Measurements from ENCODE around the gene TPO. TPM values are rescaled to one million over a fixed set of nuclear protein-coding genes. Genes with fewer than 3 reads are reported as not detected.
A peak's percentile ranks its signal among the peaks of the same experiment; 100 is the strongest.

Gene TPO
- total RNA-seq, 1 donor from 2014 or later: 52.5 TPM

DNA sequence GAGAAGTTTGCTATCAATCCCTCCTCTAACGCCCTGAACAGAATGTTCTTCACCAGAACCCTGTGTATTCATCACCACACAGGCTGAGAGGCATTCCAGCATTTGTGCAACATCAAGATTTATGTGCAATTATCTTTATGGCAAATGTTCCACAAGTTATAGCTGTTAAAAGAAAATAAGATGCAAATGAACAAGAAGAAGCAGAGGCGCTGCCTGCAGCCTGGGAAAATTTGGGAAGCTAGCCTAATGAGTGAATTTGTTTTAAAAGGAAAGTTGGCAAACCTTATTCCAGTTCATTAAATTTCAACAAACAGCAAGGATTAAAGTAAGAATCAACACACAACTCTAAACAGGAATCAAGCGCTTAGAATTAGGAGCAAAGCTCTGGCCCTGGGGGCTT lies 5.3 kb downstream of the TPO start:
- H3K36me3 ChIP-seq: no peaks in the 10 kb centered on the region
- intact Hi-C loops (cut with DNase I): no loop called here

DNA sequence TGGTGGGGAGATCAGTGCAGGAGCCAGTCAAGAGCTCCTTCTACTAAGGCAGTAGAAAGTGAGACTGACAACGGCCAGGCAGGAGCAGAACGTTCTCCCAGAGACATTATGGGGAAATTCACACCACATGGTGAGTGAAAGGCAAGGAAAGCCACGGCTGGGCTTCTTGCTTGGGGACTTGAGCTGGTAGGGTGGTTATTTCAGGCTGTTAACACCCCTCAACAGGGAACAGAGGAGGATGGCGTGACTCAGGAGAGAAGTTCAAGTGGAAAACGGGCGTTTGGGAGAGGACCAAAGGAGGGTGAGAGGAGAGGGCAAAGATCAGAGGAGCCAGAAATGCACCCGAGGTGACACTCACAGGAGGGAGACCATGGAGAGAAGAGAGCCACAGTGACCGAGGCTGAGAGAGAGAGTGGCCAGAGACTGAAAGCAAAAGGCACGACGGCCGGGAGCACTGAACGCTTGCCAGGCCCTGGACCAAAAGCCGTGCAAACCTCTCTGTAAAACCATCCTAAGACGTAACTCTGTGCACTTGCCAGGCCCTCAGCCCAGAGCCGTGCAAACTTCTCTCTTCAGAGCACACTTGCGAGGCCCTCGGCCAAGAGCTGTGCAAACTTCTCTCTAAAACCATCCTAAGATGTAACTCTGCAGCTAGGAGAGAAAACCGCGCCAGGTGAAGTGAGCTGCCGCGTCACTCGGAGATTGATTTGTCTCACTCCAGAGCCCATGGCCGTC lies 7.7 kb downstream of the TPO start:
- no peaks in the 10 kb centered on the region for H3K9me3 ChIP-seq
- H3K4me1 ChIP-seq: no peaks in the 10 kb centered on the region
- H3K4me3 ChIP-seq: no peak overlapping the region
- intact Hi-C loops (cut with DNase I): no loop called here
- TF ChIP-seq, protein P1, sequence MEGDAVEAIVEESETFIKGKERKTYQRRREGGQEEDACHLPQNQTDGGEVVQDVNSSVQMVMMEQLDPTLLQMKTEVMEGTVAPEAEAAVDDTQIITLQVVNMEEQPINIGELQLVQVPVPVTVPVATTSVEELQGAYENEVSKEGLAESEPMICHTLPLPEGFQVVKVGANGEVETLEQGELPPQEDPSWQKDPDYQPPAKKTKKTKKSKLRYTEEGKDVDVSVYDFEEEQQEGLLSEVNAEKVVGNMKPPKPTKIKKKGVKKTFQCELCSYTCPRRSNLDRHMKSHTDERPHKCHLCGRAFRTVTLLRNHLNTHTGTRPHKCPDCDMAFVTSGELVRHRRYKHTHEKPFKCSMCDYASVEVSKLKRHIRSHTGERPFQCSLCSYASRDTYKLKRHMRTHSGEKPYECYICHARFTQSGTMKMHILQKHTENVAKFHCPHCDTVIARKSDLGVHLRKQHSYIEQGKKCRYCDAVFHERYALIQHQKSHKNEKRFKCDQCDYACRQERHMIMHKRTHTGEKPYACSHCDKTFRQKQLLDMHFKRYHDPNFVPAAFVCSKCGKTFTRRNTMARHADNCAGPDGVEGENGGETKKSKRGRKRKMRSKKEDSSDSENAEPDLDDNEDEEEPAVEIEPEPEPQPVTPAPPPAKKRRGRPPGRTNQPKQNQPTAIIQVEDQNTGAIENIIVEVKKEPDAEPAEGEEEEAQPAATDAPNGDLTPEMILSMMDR (IDR thresholded peaks at IDR 0.05): no peak
- H3K27ac ChIP-seq: no peak overlapping the region
- no peaks in the 10 kb centered on the region for H3K36me3 ChIP-seq
- no peaks in the 10 kb centered on the region for H3K27me3 ChIP-seq
- peak in 1 of 2 donors; percentile 50 for DNase-seq (ENCODE audit: low spot score in 2 of 2)

More for the DNA sequence above, 5.3 kb downstream of the TPO start:
- no peaks in the 10 kb centered on the region for H3K4me1 ChIP-seq
- no peak overlapping the region for H3K4me3 ChIP-seq
- TF ChIP-seq, protein P1 (IDR thresholded peaks at IDR 0.05): no peak
- H3K27me3 ChIP-seq: no peaks in the 10 kb centered on the region
- no peaks in the 10 kb centered on the region for H3K9me3 ChIP-seq
- DNase-seq (ENCODE audit: low spot score in 2 of 2): no peak
- H3K27ac ChIP-seq: no peak overlapping the region

DNA sequence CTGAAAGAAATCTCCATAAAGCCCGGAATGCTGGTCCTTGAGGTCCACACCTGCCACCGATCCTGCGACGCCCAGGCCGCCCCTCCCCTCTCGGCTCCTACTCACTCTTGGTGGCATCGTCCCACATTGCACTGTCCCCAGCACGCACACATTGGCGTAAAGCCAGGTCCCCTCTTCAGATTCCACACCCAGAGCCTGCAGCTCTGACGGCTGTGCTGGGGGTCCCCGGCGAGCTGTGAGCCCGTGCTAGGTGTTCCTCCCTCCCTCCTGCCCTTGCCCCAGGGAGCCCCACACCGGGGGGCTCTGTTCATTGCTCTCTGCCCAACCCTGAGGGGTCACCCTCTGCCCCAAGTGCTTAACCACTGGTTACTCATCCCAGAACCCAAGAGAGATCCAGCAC lies 8.5 kb downstream of the TPO start:
- no peak overlapping the region for H3K4me3 ChIP-seq
- intact Hi-C loops (cut with DNase I): no loop called here
- no peaks in the 10 kb centered on the region for H3K27me3 ChIP-seq
- H3K9me3 ChIP-seq: no peaks in the 10 kb centered on the region
- no peaks in the 10 kb centered on the region for H3K4me1 ChIP-seq
- peak in 1 of 2 donors; percentile 43 for DNase-seq (ENCODE audit: low spot score in 2 of 2)
- TF ChIP-seq, protein P1 (IDR thresholded peaks at IDR 0.05): no peak
- no peak overlapping the region for H3K27ac ChIP-seq
- no peaks in the 10 kb centered on the region for H3K36me3 ChIP-seq

DNA sequence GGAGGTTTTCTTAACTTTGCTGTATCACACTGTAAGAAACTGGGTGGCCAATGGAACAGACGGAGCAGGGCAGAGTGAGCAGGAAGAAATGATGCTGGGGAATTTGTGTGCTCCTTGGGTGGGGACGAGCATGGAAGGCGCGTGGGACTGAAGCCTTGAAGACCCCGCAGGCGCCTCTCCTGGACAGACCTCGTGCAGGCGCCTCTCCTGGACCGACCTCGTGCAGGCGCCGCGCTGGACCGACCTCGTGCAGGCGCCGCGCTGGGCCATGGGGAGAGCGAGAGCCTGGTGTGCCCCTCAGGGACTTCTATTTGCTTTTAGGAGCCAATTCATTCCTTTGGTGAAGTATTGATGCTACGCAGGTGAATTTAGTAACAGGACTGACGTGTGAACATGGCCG lies 8.9 kb downstream of the TPO start:
- Histone ChIP-seq H3K9me3 (no peaks in the 10 kb centered on the region), H3K4me3 (no peak overlapping the region), H3K36me3 (no peaks in the 10 kb centered on the region), H3K4me1 (no peaks in the 10 kb centered on the region), H3K27me3 (no peaks in the 10 kb centered on the region), H3K27ac (no peak overlapping the region)
- TF ChIP-seq, protein P1 (IDR thresholded peaks at IDR 0.05): no peak
- intact Hi-C loops (cut with DNase I): no loop called here
- DNase-seq (ENCODE audit: low spot score in 2 of 2): peak in 1 of 2 donors; percentile 38

DNA sequence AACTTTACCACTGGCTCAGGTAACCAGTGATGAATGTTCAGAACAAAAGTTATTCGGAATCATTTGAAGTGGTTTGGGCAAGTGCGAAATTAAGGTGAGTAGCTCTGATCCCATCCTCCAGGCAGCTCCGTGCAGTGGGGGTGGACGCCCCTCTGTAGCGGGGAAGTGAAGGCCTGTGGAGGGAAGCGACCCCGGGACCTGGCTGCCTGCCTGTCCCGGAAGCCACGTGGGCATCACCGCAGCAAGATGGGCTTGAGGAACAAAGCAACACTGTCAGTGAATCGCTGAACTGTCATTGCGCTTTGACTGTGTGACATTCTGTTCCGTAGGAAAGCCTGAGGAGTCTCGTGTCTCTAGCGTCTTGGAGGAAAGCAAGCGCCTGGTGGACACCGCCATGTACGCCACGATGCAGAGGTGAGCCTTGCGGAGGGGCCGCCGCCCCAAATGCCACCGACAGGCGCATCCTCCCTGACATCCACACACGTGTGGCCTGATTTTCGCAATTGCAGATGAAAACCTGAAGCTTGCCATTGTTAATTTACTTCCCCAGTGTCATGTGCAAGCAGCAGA lies 9.5 kb downstream of the TPO start:
- H3K4me1 ChIP-seq: no peaks in the 10 kb centered on the region
- TF ChIP-seq, protein P1 (IDR thresholded peaks at IDR 0.05): no peak
- H3K27ac ChIP-seq: no peak overlapping the region
- no peaks in the 10 kb centered on the region for H3K9me3 ChIP-seq
- no peak overlapping the region for H3K4me3 ChIP-seq
- DNase-seq (ENCODE audit: low spot score in 2 of 2): peak in 1 of 2 donors; percentile 22
- intact Hi-C loops (cut with DNase I): no loop called here
- H3K27me3 ChIP-seq: no peaks in the 10 kb centered on the region
- no peaks in the 10 kb centered on the region for H3K36me3 ChIP-seq
